ENCODE data around the gene BEND5.

BEND5 gene

GRCh38 chr1:48681476-48682305 is 95.0 kb downstream of the BEND5 start (continued):
- TF ChIP-seq BCL6B (tag by site-specific recombination; IDR thresholded peaks at IDR 0.05): no peak
- no peak for TF ChIP-seq TRIM28 (IDR thresholded peaks at IDR 0.05; ENCODE audit: borderline replicate concordance, low read length)
- TF ChIP-seq KLF17 (tag by site-specific recombination; IDR thresholded peaks at IDR 0.05): no peak
- TF ChIP-seq ZNF292 (tag by site-specific recombination; IDR thresholded peaks at IDR 0.05; ENCODE audit: borderline replicate concordance, low read depth): no peak
- no peak for TF ChIP-seq ZNF221 (tag by site-specific recombination; IDR thresholded peaks at IDR 0.05; ENCODE audit: borderline replicate concordance)
- peak; percentile 43 for TF ChIP-seq ZNF629 (tag by site-specific recombination; IDR thresholded peaks at IDR 0.05)
- no peak for TF ChIP-seq ZNF169 (tag by site-specific recombination; IDR thresholded peaks at IDR 0.05)
- peak; percentile 44; the same call in 1 of the 2 replicates for TF ChIP-seq PRDM10 (tag by site-specific recombination; IDR thresholded peaks at IDR 0.05)

GRCh38 chr1:48680411-48681035 is 96.2 kb downstream of the BEND5 start:
- CTCF ChIA-PET: interaction anchor here (0.6 to 1.0 kb wide), 4 partner anchors 9 to 1653 kb away, joined by 3 read pairs; no protein-coding TSS in a partner anchor
- no peak overlapping the region for H3K4me3 ChIP-seq (ENCODE audit: low read depth, low read length)
- H3K36me3 ChIP-seq (ENCODE audit: control insufficient read depth in 2 of 2, insufficient read depth in 1 of 2, low read length in 2 of 2): no peaks in the 10 kb centered on the region
- no peaks in the 10 kb centered on the region for H3K4me1 ChIP-seq (ENCODE audit: control insufficient read depth, insufficient read depth, low read length)
- H3K27ac ChIP-seq (ENCODE audit: extremely low read depth, low read depth, low read length): no peak overlapping the region
- H3K9me3 ChIP-seq (ENCODE audit: control insufficient read depth, insufficient read depth, low read depth, low read length): no peaks in the 10 kb centered on the region
- POLR2A ChIA-PET: no interaction called here
- TF ChIP-seq EGR2 (tag by site-specific recombination; IDR thresholded peaks at IDR 0.05; ENCODE audit: low read depth) (no peak), ZXDB (tag by site-specific recombination; IDR thresholded peaks at IDR 0.05) (no peak), REST (tag by site-specific recombination; IDR thresholded peaks at IDR 0.05) (no peak), ZNF660 (tag by site-specific recombination; IDR thresholded peaks at IDR 0.05) (no peak), ZNF16 (tag by site-specific recombination; IDR thresholded peaks at IDR 0.05; ENCODE audit: low read depth) (no peak), ZNF747 (tag by site-specific recombination; IDR thresholded peaks at IDR 0.05) (no peak), ZNF555 (tag by site-specific recombination; conservative IDR thresholded peaks at IDR 0.05) (no peak), SP3 (tag by site-specific recombination; IDR thresholded peaks at IDR 0.05) (no peak), TSHZ1 (tag by site-specific recombination; IDR thresholded peaks at IDR 0.05; ENCODE audit: borderline replicate concordance) (no peak), ZNF266 (tag by site-specific recombination; IDR thresholded peaks at IDR 0.05; ENCODE audit: low read depth) (no peak), ZBTB6 (tag by site-specific recombination; IDR thresholded peaks at IDR 0.05) (no peak)

All from HEK293 (cell line).